UCSD-AML1 (cell line): ENCODE measurements around the gene ADAR.
A peak's percentile ranks its signal among the peaks of the same experiment; 100 is the strongest.
"Not testable (repeated sequence)": the region's sequence is repeated elsewhere in the genome, so short reads cannot be mapped to it uniquely, and the experiment has no call there.

Source experiments
- DNase-seq: peaks from one replicate; lab custom pipeline; 2025; ENCODE audit not compliant: unreplicated experiment; lab: John Stamatoyannopoulos, UW

The ADAR gene, protein sequence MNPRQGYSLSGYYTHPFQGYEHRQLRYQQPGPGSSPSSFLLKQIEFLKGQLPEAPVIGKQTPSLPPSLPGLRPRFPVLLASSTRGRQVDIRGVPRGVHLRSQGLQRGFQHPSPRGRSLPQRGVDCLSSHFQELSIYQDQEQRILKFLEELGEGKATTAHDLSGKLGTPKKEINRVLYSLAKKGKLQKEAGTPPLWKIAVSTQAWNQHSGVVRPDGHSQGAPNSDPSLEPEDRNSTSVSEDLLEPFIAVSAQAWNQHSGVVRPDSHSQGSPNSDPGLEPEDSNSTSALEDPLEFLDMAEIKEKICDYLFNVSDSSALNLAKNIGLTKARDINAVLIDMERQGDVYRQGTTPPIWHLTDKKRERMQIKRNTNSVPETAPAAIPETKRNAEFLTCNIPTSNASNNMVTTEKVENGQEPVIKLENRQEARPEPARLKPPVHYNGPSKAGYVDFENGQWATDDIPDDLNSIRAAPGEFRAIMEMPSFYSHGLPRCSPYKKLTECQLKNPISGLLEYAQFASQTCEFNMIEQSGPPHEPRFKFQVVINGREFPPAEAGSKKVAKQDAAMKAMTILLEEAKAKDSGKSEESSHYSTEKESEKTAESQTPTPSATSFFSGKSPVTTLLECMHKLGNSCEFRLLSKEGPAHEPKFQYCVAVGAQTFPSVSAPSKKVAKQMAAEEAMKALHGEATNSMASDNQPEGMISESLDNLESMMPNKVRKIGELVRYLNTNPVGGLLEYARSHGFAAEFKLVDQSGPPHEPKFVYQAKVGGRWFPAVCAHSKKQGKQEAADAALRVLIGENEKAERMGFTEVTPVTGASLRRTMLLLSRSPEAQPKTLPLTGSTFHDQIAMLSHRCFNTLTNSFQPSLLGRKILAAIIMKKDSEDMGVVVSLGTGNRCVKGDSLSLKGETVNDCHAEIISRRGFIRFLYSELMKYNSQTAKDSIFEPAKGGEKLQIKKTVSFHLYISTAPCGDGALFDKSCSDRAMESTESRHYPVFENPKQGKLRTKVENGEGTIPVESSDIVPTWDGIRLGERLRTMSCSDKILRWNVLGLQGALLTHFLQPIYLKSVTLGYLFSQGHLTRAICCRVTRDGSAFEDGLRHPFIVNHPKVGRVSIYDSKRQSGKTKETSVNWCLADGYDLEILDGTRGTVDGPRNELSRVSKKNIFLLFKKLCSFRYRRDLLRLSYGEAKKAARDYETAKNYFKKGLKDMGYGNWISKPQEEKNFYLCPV

DNA sequence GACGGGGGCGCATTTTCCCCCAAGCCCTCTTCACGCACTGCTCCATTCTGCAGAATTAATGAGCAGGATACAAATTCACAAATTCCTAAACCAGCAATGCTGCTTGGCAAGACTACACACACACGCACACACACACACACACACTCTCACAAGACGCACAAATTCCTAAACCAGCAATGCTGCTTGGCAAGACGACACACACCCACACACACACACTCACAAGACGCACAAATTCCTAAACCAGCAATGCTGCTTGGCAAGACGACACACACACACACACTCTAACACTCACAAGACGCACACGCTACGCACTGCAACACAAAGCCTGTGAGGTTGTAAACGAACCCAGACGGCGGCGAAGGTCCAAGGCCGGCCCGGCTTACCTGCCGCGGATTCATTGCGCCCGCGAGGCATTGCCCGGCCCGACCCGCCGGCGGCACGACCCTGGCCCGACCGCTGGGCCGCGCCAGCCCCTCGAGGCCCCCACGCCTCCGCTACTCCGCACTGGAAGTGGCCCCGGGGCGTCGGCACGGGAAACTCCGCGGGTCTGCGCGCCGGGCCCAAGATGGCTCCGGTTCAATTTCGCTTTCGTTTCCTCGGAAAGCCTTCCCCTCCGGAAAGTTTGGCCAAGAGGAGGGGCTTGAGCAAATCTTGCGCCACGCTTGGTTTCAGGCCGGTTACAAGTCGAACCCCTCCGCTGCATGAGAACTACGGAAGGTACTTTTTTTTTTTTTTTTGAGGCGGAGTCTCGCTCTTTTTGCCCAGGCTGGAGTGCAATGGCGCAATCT lies at the start of gene ADAR:
TSS of gene ADAR (minus strand) at position 578 of the 788 bp plus-strand sequence. CDS start at position 398, 180 bp downstream.
- peak; percentile 86 for DNase-seq

DNA sequence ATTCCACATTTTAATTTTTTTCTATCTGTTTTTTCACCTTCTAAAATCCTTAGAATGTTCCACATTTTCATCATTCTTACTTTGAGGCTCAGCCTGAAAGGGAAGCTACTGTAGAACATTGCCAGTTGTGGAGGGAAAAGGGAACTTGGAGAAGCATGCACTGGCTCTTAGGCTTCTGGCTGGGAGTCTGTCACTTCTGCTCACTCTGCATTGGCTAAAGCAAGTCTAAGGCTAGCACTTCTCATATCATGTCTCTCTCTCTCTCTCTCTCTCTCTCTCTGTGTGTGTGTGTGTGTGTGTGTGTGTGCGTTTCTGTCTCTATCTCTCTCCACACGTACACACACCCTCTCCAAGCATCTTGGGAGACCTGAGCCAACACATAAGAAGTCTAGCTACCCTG lies 49.6 kb upstream of the ADAR start:
- DNase-seq, result peak; percentile 19

DNA sequence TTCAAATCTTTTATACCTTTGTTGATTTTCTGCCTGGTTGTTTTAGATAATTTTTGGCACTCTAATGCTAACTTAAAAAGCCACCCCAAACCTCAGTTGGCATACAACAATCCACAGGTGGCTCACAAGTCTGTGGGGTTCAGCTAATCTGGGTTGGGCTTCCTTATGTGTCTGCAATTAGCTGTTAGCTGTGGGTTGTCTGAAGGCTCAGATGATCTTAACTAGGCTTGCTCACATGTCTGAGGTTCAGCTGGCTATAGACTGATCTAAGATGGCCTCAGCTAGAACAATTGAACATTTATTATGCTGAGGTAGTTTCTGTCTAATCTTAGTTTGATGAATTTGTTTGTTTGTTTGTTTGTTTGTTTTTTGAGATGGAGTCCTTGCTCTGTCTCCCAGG lies 44.9 kb upstream of the ADAR start:
- DNase-seq, result no peak

DNA sequence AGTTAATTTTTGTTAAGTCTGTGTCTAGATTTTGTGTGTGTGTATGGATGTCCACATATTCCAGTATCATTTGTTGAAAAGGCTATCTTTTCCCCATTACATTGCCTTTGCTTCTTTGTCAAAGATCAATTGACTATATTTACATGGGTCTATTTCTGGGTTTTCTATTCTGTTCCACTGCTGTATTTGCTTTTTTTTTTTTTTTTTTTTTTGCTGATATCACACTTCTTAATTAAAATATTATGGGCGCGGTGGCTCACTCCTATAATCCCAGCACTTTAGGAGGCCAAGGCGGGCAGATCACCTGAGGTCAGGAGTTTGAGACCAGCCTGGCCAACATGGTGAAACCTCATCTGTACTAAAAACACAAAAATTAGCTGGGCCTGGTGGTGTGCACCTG lies 36.7 kb upstream of the ADAR start:
- not testable (repeated sequence) for DNase-seq

DNA sequence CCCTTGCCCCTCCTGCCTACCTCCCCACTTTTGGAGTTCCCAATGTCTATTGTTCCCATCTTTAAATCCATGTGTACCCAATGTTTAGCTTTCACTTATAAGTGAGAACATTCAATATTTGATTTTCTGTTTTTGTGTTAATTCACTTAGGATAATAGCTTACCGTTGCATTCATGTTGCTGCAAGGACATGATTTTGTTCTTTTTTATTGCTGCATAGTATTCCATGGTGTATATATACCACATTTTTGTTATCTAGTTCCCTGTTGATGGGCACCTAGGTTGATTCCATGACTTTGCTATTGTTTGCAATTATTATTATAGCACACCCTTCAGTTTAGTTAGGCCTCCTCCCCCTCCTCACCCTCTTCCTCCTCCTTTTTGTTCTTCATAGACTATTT lies 33.5 kb upstream of the ADAR start:
- no peak for DNase-seq

DNA sequence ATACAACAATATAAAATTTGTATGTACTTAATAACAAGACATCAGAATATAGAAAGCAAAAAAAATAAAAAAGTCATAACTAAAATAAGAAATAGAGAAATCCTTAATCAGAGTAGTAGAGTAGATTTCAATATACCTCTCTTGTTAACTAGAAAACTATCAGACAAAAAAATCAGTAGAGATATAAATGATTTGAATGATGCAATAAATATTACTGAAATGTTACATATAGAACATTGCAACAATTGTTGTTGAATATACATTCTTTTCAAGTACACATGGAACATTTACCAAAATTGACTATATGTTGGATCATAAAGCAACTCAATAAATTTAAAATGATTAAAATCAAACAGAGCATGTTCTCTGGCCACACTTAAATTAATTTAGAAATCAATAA lies 31.9 kb upstream of the ADAR start:
- DNase-seq, result no peak

DNA sequence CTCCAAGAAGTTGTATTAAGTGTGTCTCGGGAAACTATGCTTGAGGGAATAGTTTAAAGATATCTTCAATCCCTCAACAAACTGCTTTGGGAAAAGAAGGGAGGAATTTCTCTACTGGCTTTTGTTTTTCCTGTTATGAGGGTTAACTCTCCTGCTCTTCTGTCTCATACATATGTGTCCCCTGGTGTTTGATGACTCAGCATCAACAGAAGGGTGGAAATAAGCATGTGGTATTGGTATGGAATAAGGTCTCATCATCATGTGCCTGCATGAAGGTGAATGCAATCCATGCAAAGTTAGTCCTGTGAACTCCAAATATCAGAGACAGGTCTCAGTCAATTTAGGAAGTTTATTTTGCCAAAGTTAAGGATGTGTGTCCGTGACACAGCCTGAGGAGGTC lies 27.2 kb upstream of the ADAR start:
- no peak for DNase-seq

DNA sequence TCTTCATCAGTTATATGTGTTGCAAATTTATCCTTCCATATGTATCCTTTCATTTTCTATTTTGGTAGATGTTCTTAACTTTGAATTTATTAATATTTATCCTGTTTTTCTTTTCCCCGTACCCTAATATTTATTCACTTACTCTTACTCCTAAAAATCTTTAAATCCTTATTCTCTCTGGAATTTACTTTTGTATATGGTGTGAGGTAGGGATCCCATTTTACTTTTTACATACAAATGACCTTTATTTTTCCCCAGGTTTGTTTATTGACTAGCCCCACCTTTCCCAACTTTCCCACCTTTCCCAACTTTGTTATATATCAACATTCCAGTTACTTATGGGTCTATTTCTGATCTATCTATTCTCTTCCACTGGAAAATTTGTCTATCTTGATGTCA lies 21.7 kb upstream of the ADAR start:
- DNase-seq, result no peak

DNA sequence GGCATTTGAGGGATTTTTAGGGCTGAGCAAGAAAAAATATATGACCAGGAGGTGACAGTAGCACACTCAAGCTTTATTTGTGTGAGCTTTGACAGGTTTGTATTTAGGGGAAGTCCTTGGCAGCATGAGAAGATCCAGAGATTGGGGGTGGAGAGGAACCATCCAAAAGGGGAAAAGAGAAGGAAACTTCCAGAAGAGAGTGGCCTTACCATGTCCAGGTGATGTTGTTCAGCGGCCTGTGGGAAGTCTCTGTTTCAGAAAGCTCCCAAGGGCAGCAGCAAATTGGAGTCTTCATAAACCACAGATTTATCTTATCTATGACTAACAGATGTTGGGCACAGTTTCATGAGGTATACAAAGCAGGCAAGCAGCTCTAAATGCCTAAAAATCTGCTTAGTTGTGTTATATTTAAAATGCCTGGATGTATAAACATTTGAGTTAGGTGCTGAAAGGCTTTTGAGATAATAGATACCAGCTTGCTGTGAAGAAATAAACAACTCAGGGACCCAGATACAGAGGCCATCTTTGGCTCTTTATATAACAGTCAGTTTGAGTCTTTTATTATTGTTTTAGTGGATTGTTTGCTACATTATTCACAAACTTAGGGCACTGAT lies 21.2 kb upstream of the ADAR start:
- DNase-seq, result no peak

DNA sequence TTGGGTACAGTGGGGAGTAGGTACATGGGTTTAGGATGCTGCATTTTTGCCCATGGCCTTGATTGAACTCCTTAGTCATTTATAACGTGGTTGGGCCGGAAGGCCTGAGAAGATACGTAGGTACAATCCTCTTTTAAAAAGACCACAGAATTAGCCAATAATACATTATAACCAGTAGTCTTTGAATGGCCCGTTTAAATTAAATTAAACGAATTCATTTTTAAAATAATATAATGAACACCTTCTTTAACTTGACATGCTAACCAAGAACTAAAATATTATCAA lies 20.1 kb upstream of the ADAR start:
- no peak for DNase-seq

DNA sequence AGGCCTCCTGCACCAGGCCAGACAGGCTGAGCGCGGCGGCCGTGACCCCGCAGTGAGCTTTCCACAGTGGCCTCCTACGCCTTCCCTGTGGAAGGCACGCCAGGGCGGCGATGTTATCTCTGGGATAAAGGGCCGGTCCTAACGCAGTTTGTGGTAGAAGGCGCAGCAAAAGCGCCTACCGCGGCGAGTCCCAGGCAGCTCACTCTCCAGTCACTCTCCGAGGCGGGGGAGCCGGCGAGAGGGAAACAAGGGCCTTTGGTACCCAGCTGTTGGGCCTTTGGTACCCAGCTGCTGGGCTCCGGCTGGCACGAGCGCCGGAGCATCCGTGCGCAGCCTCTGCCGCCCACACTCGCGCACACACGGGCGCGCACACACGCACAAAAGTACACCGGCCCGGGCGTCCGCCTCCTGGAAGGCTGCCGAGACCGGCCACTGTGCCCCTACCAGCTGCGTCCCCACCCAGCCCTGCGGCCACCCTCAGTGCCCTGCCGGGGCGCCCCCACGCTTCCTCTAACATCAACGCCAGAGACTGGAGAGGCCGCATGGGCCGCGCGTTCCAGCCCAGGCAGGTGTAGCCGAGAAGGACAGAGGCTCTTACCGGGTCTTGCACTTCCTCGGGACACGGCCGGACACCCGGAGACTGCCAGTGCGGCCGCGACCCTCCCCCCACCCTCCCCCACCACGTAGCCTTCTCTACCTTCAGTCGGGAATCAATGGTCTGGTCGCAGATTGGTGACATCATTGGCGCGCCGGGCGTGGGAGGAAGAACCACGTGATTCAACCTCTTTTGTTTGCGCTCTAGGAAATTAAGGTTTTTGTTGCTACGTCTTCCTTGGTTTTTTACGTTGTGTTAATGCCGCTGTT lies 19.5 kb upstream of the ADAR start:
- peak; percentile 89 for DNase-seq

DNA sequence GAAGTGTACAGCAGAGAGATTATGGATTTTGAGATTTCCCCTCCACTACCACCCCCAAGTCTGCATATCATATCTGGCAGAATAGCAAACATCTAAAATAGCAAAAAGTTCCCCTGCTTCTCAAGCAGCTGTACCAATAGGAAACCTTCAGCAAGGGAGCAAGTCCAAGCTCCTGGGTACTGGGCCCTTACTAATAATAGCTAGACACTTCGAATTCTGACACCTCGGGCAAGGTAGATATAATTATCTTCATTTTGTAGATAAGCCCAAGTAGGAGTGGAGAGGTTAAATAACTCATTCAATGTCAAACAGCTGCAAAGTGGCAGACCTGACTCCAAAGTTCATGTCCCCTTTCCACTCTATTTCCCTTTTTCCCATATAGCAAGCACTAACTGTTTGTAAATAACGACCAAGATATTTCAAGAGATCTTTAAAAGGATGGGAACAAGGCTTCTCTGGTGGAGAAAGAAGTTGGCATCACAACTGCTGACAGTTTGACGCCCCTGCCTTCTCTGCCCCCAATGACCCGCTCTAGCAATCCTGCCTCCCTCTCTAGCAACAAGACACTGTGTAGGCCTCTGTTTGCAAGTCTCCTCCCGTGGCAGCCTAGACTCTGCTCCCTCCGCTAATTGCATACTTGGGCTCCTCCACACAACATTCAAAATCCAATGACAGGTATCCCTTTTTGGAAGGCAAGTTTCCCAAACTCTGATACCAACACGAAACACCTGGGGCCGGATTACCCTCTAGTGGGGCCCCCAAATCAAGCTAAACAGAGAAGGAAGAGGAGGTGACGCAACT lies 18.7 kb upstream of the ADAR start:
- no peak for DNase-seq

DNA sequence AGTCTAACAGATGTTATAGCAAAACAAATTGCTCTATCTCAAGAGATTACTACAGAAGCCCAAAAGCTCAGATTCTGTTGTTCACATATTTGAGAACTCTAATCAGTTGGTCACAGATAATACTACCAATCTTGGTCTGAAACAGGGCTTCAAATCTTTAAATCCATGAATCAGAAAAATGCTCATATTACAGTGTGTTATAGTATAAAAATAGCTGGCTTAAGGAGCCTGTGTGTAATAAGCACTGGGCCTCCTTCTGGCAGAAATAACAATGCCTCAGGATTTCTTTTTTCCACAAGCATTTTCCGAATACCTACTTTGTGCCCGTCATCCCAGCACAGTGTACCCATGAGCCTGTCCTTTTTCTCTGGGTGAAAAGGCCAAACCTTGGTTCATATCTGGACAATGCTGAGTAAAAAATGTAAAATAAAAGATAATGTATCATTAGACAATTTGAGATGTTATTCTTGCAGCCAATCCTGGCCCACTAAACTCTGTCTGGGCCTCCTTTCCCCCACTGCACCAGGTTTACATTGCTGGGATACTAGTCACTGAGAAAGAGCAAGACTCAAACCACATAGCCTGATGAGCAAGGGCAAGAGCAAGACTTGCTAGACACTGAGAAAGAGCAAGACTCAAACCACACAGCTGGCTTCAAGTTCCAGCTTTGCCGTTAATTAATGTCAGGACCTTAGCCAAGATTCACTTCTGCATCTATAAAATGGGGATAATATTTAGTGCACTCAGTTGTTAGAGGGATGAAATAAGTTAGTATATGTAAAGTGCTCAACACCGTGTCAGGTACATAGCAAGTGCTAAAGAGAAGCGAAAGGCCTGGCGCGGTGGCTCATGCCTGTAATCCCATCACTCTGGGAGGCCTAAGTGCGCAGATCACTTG lies 17.0 kb upstream of the ADAR start:
- DNase-seq, result no peak

DNA sequence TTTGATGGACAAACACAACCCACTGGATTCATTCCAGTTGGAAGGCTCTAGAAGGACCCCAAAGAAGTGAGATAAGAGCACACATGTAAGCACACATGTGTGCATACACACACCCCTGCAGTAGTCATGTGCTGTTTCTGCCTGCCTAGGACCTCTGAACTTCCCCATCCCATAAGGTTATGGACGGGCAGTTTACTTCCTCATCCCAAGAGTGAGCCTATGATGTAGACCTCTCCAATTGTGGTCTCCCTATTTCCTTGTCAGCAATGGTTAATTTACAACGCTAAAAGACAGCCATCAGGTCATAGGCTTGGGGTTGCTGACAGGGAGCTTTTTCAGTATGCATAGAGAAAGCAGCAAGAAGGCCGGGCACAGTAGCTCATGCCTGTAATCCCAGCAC lies 15.4 kb upstream of the ADAR start:
- no peak for DNase-seq

DNA sequence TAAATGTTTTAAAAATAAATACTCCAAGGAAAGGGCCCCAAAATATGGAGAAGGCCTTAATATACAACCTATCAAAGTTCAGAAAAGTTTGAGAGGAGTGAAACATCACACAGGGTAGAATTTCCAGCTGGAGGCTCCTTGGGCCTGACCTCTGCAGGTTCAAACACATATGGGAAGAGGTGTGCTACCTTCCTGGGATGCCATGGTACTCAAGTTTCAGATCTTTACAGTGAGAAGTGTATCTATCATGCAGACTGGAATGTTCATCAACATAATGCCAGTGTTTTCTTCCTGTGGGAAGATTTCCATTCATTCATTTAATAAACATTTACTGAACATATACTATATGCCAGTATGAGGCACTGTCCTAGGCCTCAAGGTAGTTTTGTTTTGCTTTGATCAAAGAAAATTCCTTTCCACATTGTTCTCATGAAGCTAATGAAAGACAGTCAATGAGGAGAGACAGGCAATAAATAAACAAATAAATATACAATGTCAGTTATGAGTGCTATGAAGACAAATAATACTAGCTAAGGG lies 14.6 kb upstream of the ADAR start:
- DNase-seq, result no peak

DNA sequence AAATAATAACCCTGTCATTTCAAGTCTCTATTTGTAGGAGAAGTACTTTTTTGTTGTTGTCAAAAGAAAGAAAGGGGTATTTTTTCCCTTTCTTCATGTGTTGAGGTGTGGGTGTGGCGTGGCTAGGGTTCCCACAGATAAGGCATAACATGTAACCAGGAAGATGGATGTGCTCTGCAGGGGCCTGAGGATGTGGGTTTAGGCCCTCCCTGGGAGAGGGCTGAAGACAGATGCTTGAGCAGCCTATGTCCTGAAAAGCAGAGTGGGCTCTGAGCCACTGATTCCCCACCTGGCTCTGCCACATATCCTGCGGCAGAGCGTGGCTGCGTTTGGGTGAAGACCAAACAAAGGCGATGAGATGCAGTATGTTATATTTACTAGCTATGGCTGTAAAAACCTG lies 13.9 kb upstream of the ADAR start:
- no peak for DNase-seq

DNA sequence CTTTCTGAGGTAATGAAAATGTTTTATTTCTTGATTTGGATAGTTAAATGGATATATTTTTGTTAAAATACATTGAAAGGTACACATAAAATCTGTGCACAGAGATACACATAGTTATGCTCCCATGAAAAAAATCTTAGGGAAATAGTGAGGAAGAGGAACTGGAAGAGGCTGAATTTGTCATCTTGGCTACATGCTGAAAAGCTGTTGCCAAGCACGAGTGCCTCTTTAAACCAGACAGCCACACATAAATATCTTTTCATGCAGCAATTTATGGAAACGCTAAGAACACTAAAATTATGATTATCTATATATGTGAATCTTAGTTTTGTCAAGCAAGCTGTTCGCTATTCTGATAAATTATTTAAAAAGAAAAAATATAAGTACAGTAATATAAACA lies 12.8 kb upstream of the ADAR start:
- DNase-seq, result no peak
